RKO (cell line): ENCODE results near the gene GPHA2.
A peak's percentile ranks its signal among the peaks of the same experiment; 100 is the strongest.
"Not testable (repeated sequence)": the region's sequence is repeated elsewhere in the genome, so short reads cannot be mapped to it uniquely, and the experiment has no call there.

ENCODE experiments used
- DNase-seq: peaks from one replicate; pipeline ENCODE4 v3.0.0-alpha.2; 2016; ENCODE audit warnings: low spot score

The GPHA2 gene, protein sequence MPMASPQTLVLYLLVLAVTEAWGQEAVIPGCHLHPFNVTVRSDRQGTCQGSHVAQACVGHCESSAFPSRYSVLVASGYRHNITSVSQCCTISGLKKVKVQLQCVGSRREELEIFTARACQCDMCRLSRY

DNA sequence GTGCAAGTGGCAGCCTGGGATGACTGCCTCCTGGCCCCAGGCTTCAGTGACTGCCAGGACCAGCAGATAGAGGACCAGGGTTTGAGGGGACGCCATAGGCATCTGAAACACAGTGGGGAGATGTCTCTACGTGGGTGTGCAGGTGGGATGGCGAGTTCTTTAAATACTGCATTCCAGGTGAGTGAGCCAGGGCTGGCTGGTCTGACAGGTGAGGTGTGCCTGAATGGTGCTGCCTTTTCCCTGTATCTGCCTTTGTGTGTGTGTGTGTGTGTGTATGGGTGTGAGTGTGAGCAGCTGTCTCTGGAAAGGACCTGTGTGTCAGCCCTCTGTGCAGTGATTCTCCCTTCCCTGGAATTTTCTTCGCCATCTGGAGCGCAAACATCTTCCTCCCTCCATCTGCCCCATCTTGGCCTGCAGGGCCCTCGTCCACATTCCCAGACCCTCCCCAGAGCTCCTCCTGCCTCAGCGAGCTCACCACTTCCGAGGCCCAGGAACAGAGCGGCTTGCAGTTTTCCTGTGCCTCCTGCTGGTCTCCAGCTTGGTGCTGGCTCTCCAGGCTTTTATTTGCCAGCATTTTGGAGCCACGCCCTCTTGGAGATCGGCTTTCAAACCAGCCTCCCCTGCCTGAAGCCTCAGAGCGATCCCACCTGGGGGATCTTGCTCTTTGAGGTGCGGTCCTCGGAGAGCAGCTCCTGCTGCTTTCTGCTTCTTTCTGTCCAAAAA lies at the start of gene GPHA2:
Gene GPHA2, minus strand, starts transcription at position 535 of the 723 bp plus-strand sequence. Its CDS starts 433 bp downstream, at position 102.
- no peak for DNase-seq

GRCh38 chr11:64983339-64983738 lies 47.6 kb upstream of the GPHA2 start:
- DNase-seq = not testable (repeated sequence)

DNA sequence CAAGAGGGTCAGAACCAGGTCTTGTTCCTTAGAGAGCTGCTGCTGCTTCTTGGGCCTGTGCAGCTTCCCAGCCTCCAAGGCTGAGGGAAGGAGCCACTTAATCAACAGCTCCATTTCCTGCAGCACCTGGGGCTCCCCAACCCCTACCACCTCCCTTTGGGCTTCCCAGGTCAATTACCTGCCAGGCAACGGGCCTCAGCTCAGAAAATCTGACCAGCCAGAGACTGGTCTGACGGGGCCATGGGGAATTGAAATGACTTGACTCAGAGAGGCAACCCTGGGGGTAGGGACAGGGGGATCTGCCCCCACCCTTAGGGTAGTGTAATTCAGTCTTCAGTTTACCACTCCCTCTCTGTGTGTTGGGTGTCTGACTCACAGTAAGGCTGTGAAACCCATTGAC lies 41.0 kb upstream of the GPHA2 start:
- no peak for DNase-seq

GRCh38 chr11:64974124-64974523 lies 38.4 kb upstream of the GPHA2 start:
- no peak for DNase-seq

- no peak for DNase-seq
Measured at GRCh38 chr11:64971421-64972233, 35.9 kb upstream of the GPHA2 start, which contains the start of gene MAJIN. Gene MAJIN, minus strand, starts transcription at chr11:64972108. Its CDS starts 12,703 bp downstream, at chr11:64959405.

DNA sequence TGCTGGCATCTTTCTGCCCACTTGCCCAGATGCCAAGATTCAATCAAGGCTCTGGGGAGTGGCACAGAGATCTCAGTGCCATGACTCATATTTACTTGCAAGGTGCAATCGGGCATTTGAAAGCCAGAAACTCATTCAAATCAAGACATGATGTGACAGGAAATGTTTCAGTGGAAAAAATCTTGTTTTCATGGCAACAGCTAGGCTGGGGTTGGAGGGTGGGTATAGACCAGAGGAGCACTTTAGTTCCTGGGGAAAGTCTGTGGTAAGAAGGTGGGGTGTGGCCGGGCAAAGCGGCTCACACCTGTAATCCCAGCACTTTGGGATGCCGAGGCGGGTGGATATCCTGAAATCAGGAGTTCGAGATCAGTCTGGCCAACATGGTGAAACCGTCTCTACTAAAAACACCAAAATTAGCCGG lies 35.0 kb upstream of the GPHA2 start:
- peak; percentile 11 for DNase-seq

DNA sequence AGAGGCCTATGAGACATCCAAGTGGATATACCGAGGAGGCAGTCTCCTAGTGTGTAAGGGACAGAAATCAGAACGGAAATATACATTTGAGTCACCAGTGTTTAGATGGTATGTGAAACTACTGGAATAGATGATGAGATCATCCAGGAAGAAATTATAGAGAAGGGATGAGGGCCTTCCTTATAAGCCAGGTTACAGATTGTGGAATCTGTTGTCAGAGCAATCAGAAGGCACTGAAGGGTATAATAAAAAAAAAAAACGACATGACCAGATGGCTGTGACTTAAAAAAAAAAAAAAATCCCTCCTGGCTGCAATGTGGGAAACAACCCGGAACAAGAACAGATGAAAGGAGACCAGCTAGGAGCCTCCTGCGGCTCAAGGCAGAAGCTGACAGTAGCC lies 33.5 kb upstream of the GPHA2 start:
- peak; percentile 81 for DNase-seq

DNA sequence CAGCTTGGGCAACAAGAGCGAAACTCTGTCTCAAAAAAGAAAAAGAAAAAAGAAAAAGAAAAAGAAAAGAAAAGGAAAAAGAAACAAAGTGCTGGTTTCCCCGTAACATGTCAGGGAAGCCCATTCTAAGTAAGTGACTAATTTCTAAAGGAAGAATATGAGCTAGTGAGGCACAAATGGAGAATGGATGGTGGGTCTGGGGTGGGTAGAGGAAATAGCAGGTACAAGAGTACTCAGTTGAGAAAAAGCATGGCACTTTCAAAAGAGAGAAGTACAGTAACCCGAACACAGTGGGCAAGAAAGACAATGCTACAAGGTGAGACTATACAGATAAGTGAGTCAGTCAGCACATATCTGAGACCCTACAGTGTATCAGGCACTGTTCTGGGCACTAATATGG lies 31.7 kb upstream of the GPHA2 start:
- no peak for DNase-seq

GRCh38 chr11:64963072-64963631 lies 27.5 kb upstream of the GPHA2 start:
- DNase-seq = no peak

DNA sequence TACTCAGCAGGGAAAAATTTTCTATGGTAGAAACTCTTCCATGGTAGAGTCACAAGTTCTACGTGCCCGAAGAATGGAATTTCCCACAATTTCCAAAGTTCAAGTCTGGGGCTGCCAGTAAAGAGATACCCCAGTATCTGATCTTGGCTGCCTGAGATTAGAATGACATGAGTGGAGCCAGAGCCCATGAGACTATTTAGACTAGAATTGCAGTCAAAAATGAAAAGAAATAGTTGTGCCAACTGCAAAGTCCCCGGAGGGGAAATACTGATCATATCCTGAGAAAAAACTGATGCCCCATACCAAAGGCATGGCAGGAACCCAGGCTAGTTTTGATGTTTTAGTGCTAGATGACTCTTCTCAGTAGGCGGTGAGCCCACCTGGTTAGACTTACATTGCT lies 25.0 kb upstream of the GPHA2 start:
- no peak for DNase-seq

GRCh38 chr11:64959498-64959897 lies 23.8 kb upstream of the GPHA2 start:
- DNase-seq = no peak

DNA sequence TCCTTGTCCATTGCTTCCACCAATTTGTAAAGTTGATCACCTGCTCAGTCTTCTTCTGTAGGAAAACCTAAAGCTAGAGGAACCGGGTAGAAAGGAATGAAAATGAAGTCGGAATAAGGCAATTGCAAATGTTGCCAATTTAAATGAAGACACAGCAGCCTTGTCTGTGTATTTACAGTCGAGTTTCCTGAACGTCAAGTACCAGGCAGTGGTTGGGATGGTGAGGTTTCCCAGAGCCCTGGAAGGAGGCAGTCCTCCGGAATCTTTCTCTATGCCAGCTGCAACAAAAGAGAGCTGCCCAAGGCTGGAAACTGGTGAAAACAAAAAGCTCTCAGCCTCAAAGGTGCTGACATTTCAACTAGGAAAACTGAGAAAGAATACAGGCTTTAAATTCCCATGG lies 18.5 kb upstream of the GPHA2 start:
- no peak for DNase-seq

GRCh38 chr11:64951529-64951928 lies 15.8 kb upstream of the GPHA2 start:
- DNase-seq = no peak

GRCh38 chr11:64947208-64947814 lies 11.6 kb upstream of the GPHA2 start:
- no peak for DNase-seq

DNA sequence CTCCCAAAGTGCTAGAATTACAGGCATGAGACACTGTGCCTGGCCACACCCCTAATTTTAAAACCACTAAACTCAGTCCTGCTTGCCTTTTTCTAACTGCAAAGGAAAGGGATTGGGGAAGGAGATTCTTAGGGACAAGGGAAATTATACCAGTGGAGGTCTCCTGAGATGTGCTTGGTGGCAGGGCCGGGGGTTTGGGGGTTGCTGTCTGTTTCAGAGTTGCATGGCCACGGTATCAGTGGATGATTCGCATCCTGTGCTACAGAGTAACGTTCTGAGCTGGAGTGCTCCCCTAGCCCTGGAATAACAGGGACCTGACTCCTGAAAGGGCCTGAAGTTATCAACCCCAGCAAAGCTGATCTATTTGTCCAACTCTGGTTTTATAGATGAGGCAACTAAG lies 846 bp upstream of the GPHA2 start:
- DNase-seq = no peak

GRCh38 chr11:64934682-64935358 lies 873 bp downstream of the GPHA2 start:
- DNase-seq = no peak

GRCh38 chr11:64933935-64934681 lies 1.6 kb downstream of the GPHA2 start:
- DNase-seq = no peak

GRCh38 chr11:64933213-64933934 lies 2.3 kb downstream of the GPHA2 start:
- DNase-seq = no peak

- DNase-seq = no peak
Measured at GRCh38 chr11:64932324-64932723, 3.4 kb downstream of the GPHA2 start.

- no peak for DNase-seq
Measured at GRCh38 chr11:64931290-64931689, 4.4 kb downstream of the GPHA2 start.
